HepG2 (cell line): ENCODE measurements around the gene PSMC1. TPM values are rescaled to one million over a fixed set of nuclear protein-coding genes. Genes with fewer than 3 reads are reported as not detected.

Experiments
- ATAC-seq: fragments of 200-7000 bp; cut with Tn5 transposase; 3 replicates; pipeline ENCODE4 v1.9.1; 2020; ENCODE audit warnings: mild to moderate bottlenecking, moderate library complexity
- BruUV-seq: library from RNA; stranded (reverse); fragments of 400-500 nt; replicated peaks from 2 replicates; lab custom pipeline; 2021; lab: Mats Ljungman, UMichigan
- CTCF ChIA-PET: fragments of 300-600 bp; formaldehyde crosslinking; extraction: SDS; loops from one replicate; lab custom pipeline; 2021; ENCODE audit warnings: low total read pairs, inconsistent platforms, low intra/inter-chr PET ratio; lab: Yijun Ruan, JAX
- POLR2A ChIA-PET: fragments of 350-600 bp; sonication (Branson Sonifier 250); formaldehyde crosslinking; loops from one replicate; lab custom pipeline; 2020; ENCODE audit warnings: antibody characterized with exemption, inconsistent platforms; lab: Yijun Ruan, JAX
- DNase-seq: peaks from one replicate; pipeline ENCODE4 v3.0.0-alpha.2; 2015; ENCODE audit warnings: low spot score
- FAIRE-seq: peaks from 3 replicates; lab custom pipeline; 2011; peaks lifted over from hg19 to GRCh38; lab: Jason Lieb, UNC
- H2AFZ ChIP-seq: one replicate; pipeline ENCODE4 v1.6.1; 2011; ENCODE audit warnings: low read length, inconsistent platforms
- H3K27ac ChIP-seq: fragments of 300-600 bp; 3 replicates; pipeline ENCODE4 v1.8.0; 2011; ENCODE audit warnings: mixed run types, mild to moderate bottlenecking, mixed read lengths, low read length, inconsistent platforms; ENCODE audit not compliant: insufficient read depth; ENCODE audit errors: extremely low read length
- H3K27me3 ChIP-seq, 2 experiments: fragments of 200-600 bp in 1 of 2; 2 replicates in 1 of 2; 3 replicates in 1 of 2; pipeline versions ENCODE4 v1.6.0 to v1.8.0; 2011; ENCODE audit warnings: low read length in 2 of 2, mild to moderate bottlenecking in 2 of 2, moderate library complexity in 2 of 2, inconsistent platforms in 1 of 2; ENCODE audit not compliant: insufficient read depth in 2 of 2, control insufficient read depth in 1 of 2
- H3K36me3 ChIP-seq, 2 experiments: fragments of 200-600 bp in 1 of 2; replicated peaks in 1 of 2; 2 replicates in 1 of 2; 3 replicates in 1 of 2; pipeline versions ENCODE4 v1.5.1 to v1.8.0; 2011; ENCODE audit warnings: low read length in 2 of 2, inconsistent platforms in 1 of 2; ENCODE audit not compliant: insufficient read depth in 2 of 2, control insufficient read depth in 1 of 2
- H3K4me1 ChIP-seq: 2 replicates; pipeline ENCODE4 v1.5.1; 2012; ENCODE audit warnings: low read length, inconsistent platforms; ENCODE audit not compliant: insufficient read depth
- H3K4me2 ChIP-seq: 2 replicates; pipeline ENCODE4 v1.6.0; 2011; ENCODE audit warnings: low read depth, low read length, inconsistent platforms
- H3K4me3 ChIP-seq, 3 experiments: fragments of 200-600 bp in 1 of 3; sonication (generic), shearing (Covaris generic) in 1 of 3; replicated peaks in 1 of 3; 2 replicates each; pipeline ENCODE4 v1.5.1; 2011 to 2016; ENCODE audit warnings: low read length in 3 of 3, inconsistent platforms in 2 of 3, low read depth in 2 of 3, mild to moderate bottlenecking in 2 of 3, control low read depth in 1 of 3, mixed read lengths in 1 of 3; ENCODE audit not compliant: insufficient read depth in 1 of 3
- H3K79me2 ChIP-seq: one replicate; pipeline ENCODE4 v1.6.1; 2011; ENCODE audit warnings: low read length, inconsistent platforms; ENCODE audit not compliant: insufficient read depth
- H3K9ac ChIP-seq: 2 replicates; pipeline ENCODE4 v1.6.0; 2011; ENCODE audit warnings: mild to moderate bottlenecking, low read depth, low read length, inconsistent platforms; ENCODE audit not compliant: insufficient read depth
- H3K9me3 ChIP-seq: 2 replicates; pipeline ENCODE4 v1.5.1; 2012; ENCODE audit warnings: mild to moderate bottlenecking, low read length
- H4K20me1 ChIP-seq: 2 replicates; pipeline ENCODE4 v1.6.0; 2011; ENCODE audit warnings: inconsistent platforms, mild to moderate bottlenecking, low read length, moderate library complexity; ENCODE audit not compliant: insufficient read depth
- ARNTL ChIP-seq: sonication (generic); formaldehyde crosslinking; IDR thresholded peaks from 2 replicates; pipeline ENCODE4 v1.4.0; 2020; ENCODE audit warnings: mild to moderate bottlenecking, missing genetic modification reagents
- FOXK1 ChIP-seq: sonication (generic); formaldehyde crosslinking; IDR thresholded peaks from 2 replicates; pipeline ENCODE4 v1.4.0; 2020; ENCODE audit warnings: low read depth, missing genetic modification reagents, borderline replicate concordance
- POGK ChIP-seq: sonication (generic); formaldehyde crosslinking; conservative IDR thresholded peaks from 2 replicates; pipeline ENCODE4 v1.8.0; 2022; ENCODE audit warnings: mild to moderate bottlenecking, moderate library complexity, missing genetic modification reagents
- RAD21 ChIP-seq: fragments of 450-650 bp; formaldehyde crosslinking; IDR thresholded peaks from 2 replicates; pipeline ENCODE4 v1.5.0; 2020; ENCODE audit warnings: mild to moderate bottlenecking
- STAG1 ChIP-seq: sonication (generic); formaldehyde crosslinking; IDR thresholded peaks from 2 replicates; pipeline ENCODE4 v1.4.0; 2020; ENCODE audit warnings: missing genetic modification reagents
- ZBTB7B ChIP-seq: sonication (generic); formaldehyde crosslinking; IDR thresholded peaks from 2 replicates; pipeline ENCODE4 v1.4.0; 2020; ENCODE audit warnings: missing genetic modification reagents
- ZFP36L2 ChIP-seq: sonication (generic); formaldehyde crosslinking; IDR thresholded peaks from 2 replicates; pipeline ENCODE4 v1.4.0; 2020; ENCODE audit warnings: missing genetic modification reagents
- ZFY ChIP-seq: sonication (generic); formaldehyde crosslinking; IDR thresholded peaks from 2 replicates; pipeline ENCODE4 v1.4.0; 2020; ENCODE audit warnings: missing genetic modification reagents
- ZNF263 ChIP-seq: sonication (generic); formaldehyde crosslinking; IDR thresholded peaks from 2 replicates; pipeline ENCODE4 v1.4.0; 2020; ENCODE audit warnings: missing genetic modification reagents
- ZNF431 ChIP-seq: sonication (generic); formaldehyde crosslinking; IDR thresholded peaks from 2 replicates; pipeline ENCODE4 v1.9.0; 2022; ENCODE audit warnings: missing genetic modification reagents, low read depth, mild to moderate bottlenecking, borderline replicate concordance
- ZNF749 ChIP-seq: sonication (generic); formaldehyde crosslinking; IDR thresholded peaks from 2 replicates; pipeline ENCODE4 v1.8.0; 2022; ENCODE audit warnings: mild to moderate bottlenecking, missing genetic modification reagents, moderate library complexity, borderline replicate concordance
- ZNF777 ChIP-seq: sonication (generic); formaldehyde crosslinking; IDR thresholded peaks from 2 replicates; pipeline ENCODE4 v1.4.0; 2020; ENCODE audit warnings: missing genetic modification reagents
- ZNF792 ChIP-seq: IDR thresholded peaks from 2 replicates; pipeline ENCODE4 v1.6.1; 2016
- WGBS: methylation state at CpG from one replicate; pipeline ENCODE4 v1.1.6; 2017; ENCODE audit warnings: low lambda C conversion rate; 5-methylcytosine and 5-hydroxymethylcytosine counted together
- in situ Hi-C: cut with HindIII; loops from 2 replicates; pipeline ENCODE4 v1.10.0; 2017; ENCODE audit warnings: low pct_unique_long_range_greater_than_20kb; ENCODE audit not compliant: extremely low pct_ligation_motif_present
- intact Hi-C: fragments of 100-400 bp; cut with micrococcal nuclease; formaldehyde crosslinking; loops from one replicate; pipeline ENCODE4 v1.10.0; 2022; ENCODE audit not compliant: unreplicated experiment
- polyA plus RNA-seq, 8 experiments: library from polyadenylated mRNA; depleted of rRNA in 3 of 8; stranded (reverse) in 7 of 8; unstranded in 1 of 8; fragments of >200 nt; fragmentation: Illumina TruSeq in 4 of 8; extraction: Trizol in 4 of 8; gene quantifications; 2 replicates each; pipeline versions ENCODE4 v1.2.1 to v1.2.3, GENCODE V29; 2011 to 2016; ENCODE audit warnings: low read depth in 4 of 8, missing spikeins in 1 of 8, mixed read lengths in 1 of 8; ENCODE audit not compliant: insufficient read depth in 1 of 8
- total RNA-seq, 5 experiments: library from RNA; depleted of rRNA; stranded (reverse); fragments of >200 nt; fragmentation: Illumina TruSeq; extraction: Trizol; gene quantifications; 2 replicates each; pipeline ENCODE4 v1.2.3, GENCODE V29; 2016; ENCODE audit warnings: low read depth in 1 of 5
- TF ChIP-seq, protein P1 (sequence below): IDR thresholded peaks from 2 replicates; pipeline ENCODE4 v1.6.1; 2016; ENCODE audit warnings: missing biosample characterization, missing genetic modification reagents, low read depth
- TF ChIP-seq, protein P2 (sequence below): IDR thresholded peaks from 2 replicates; pipeline ENCODE4 v1.6.1; 2012; ENCODE audit warnings: inconsistent platforms
- TF ChIP-seq, protein P3 (sequence below): sonication (generic); formaldehyde crosslinking; IDR thresholded peaks from 2 replicates; pipeline ENCODE4 v1.5.0; 2020; ENCODE audit warnings: mild to moderate bottlenecking, missing genetic modification reagents, moderate library complexity
- TF ChIP-seq, protein P4 (sequence below): sonication (generic); formaldehyde crosslinking; IDR thresholded peaks from 2 replicates; pipeline ENCODE4 v1.5.1; 2020; ENCODE audit warnings: mild to moderate bottlenecking, moderate library complexity, missing genetic modification reagents

Gene PSMC1
- total and polyA plus RNA-seq, 2 of the 13 experiments (the other 11 are each of a cell fraction or from before 2014, with no cell fraction given) = 48.6 to 167 TPM

DNA sequence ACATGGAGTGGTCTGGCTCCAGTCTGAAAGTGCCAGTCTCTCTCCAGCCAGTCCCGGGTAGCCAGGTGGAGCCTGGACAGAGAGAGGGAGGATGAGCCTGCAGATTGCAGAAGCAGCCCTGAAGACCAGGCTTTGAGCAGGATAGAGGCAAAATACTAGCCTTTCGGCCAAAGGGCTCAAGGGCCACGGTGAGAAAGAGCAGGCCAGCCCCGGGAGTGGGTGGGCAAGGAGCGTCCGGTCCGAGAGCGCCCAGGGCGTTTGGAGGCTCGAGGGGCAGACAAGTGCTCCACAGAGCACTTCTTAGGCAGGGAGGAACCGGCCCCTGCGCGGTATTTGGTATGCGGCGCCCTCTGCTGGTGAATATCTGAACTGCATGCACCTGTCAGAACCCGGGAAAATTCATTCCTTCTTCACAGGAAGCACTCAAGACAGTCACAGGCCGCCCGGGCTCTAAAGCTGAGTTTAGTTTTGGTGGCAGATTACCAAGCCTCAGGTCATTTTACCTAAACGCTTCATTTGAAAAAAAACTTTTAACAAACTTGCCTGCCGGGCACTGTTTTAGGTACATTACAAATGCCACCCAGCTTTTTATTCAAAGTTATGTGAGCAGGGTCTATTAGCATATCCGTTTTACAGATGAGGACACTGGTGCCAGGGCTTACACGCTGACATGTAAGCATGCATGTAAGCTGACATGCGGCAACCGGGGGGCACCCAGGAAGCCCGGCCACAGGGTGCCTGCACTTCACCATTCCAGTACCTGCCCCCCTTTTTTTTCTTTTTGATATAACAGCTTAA lies 21.0 kb upstream of the PSMC1 start:
- no peak overlapping the region for H3K4me2 ChIP-seq
- peaks cover 5% of the 10 kb centered on the region; the same call in 1 of the 2 replicates for H3K4me1 ChIP-seq
- no TSS peak for BruUV-seq
- no peak overlapping the region for H3K27ac ChIP-seq
- H2AFZ ChIP-seq = no peak overlapping the region
- H3K9me3 ChIP-seq = peaks cover 29% of the 10 kb centered on the region
- ATAC-seq (peak; percentile 94), DNase-seq (peak; percentile 13), FAIRE-seq (peak; percentile 28)
- H3K36me3 ChIP-seq = no peaks in the 10 kb centered on the region
- WGBS = 17% methylated on average over 21 of the region's 25 CpGs
- H3K27me3 ChIP-seq = peaks cover 0 to 6% of the 10 kb centered on the region in 2 experiments; a peak in 2 of 5 replicates
- no peaks in the 10 kb centered on the region for H4K20me1 ChIP-seq
- in situ Hi-C loops = loop anchor here (25.0 kb wide), 1 partner anchor 273 kb away; the partner anchor contains the start of genes EFCAB11 and TDP1
- intact Hi-C loops = loop anchor here (1.0 to 5.0 kb wide), 2 partner anchors 123 to 262 kb away; no protein-coding TSS in a partner anchor
- H3K79me2 ChIP-seq = no peaks in the 10 kb centered on the region
- POLR2A ChIA-PET = no interaction called here
- H3K4me3 ChIP-seq = no peak overlapping the region
- H3K9ac ChIP-seq = no peak overlapping the region
- CTCF ChIA-PET = interaction anchor here (1.9 to 3.0 kb wide), 2 partner anchors 262 to 296 kb away, joined by 9 to 36 read pairs; no protein-coding TSS in a partner anchor
- TF ChIP-seq ZFY = 0 out of 2 replicates have a peak, but pooled peaks have one; percentile 26
- TF ChIP-seq ZNF431 (CRISPR knock-in tag) = no peak
- TF ChIP-seq STAG1 (CRISPR knock-in tag) = peak; percentile 85
- 0 out of 2 replicates have a peak, but pooled peaks have one; percentile 39 for TF ChIP-seq ARNTL
- TF ChIP-seq ZNF777 (CRISPR knock-in tag) = peak; percentile 58; the same call in 1 of the 2 replicates
- no peak for TF ChIP-seq ZBTB7B
- TF ChIP-seq, protein P1, sequence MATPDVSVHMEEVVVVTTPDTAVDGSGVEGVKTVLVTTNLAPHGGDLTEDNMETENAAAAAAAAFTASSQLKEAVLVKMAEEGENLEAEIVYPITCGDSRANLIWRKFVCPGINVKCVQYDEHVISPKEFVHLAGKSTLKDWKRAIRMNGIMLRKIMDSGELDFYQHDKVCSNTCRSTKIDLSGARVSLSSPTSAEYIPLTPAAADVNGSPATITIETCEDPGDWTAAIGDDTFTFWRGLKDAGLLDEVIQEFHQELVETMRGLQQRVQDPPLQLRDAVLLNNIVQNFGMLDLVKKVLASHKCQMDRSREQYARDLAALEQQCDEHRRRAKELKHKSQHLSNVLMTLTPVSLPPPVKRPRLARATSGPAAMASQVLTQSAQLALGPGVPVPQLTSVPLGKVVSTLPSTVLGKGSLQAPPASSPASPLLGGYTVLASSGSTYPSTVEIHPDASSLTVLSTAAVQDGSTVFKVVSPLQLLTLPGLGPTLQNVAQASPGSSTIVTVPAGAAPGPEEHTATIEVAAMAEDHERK (CRISPR knock-in tag) = no peak
- TF ChIP-seq, protein P2, sequence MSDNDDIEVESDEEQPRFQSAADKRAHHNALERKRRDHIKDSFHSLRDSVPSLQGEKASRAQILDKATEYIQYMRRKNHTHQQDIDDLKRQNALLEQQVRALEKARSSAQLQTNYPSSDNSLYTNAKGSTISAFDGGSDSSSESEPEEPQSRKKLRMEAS = peak; percentile 92
- TF ChIP-seq ZNF749 = no peak
- TF ChIP-seq ZFP36L2 (CRISPR knock-in tag) = no peak
- TF ChIP-seq FOXK1 (CRISPR knock-in tag) = 0 out of 2 replicates have a peak, but pooled peaks have one; percentile 17
- peak; percentile 64; the same call in 1 of the 2 replicates for TF ChIP-seq POGK (CRISPR knock-in tag)
- TF ChIP-seq, protein P3, sequence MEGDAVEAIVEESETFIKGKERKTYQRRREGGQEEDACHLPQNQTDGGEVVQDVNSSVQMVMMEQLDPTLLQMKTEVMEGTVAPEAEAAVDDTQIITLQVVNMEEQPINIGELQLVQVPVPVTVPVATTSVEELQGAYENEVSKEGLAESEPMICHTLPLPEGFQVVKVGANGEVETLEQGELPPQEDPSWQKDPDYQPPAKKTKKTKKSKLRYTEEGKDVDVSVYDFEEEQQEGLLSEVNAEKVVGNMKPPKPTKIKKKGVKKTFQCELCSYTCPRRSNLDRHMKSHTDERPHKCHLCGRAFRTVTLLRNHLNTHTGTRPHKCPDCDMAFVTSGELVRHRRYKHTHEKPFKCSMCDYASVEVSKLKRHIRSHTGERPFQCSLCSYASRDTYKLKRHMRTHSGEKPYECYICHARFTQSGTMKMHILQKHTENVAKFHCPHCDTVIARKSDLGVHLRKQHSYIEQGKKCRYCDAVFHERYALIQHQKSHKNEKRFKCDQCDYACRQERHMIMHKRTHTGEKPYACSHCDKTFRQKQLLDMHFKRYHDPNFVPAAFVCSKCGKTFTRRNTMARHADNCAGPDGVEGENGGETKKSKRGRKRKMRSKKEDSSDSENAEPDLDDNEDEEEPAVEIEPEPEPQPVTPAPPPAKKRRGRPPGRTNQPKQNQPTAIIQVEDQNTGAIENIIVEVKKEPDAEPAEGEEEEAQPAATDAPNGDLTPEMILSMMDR (CRISPR knock-in tag) = peak; percentile 90
- peak; percentile 98 for TF ChIP-seq ZNF263 (CRISPR knock-in tag)
- TF ChIP-seq, protein P4, sequence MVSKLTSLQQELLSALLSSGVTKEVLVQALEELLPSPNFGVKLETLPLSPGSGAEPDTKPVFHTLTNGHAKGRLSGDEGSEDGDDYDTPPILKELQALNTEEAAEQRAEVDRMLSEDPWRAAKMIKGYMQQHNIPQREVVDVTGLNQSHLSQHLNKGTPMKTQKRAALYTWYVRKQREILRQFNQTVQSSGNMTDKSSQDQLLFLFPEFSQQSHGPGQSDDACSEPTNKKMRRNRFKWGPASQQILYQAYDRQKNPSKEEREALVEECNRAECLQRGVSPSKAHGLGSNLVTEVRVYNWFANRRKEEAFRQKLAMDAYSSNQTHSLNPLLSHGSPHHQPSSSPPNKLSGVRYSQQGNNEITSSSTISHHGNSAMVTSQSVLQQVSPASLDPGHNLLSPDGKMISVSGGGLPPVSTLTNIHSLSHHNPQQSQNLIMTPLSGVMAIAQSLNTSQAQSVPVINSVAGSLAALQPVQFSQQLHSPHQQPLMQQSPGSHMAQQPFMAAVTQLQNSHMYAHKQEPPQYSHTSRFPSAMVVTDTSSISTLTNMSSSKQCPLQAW = peak; percentile 60; the same call in 1 of the 2 replicates
- TF ChIP-seq RAD21 (CRISPR knock-in tag) = peak; percentile 83
- no peak for TF ChIP-seq ZNF792
